Mononuclear cell (primary cell): ENCODE data around the gene PRR23E. TPM values are rescaled to one million over a fixed set of nuclear protein-coding genes. Genes with fewer than 3 reads are reported as not detected.

Experiments
- H3K27me3 ChIP-seq: 2 replicates; pipeline ENCODE4 v1.6.0; 2011; ENCODE audit warnings: low read length, control low read depth; ENCODE audit not compliant: insufficient read depth
- H3K4me1 ChIP-seq: 2 replicates; pipeline ENCODE4 v1.5.1; 2011; ENCODE audit warnings: mild to moderate bottlenecking, low read length, control low read depth; ENCODE audit not compliant: insufficient read depth
- H3K4me3 ChIP-seq: 2 replicates; pipeline ENCODE4 v1.5.1; 2011; ENCODE audit warnings: mild to moderate bottlenecking, low read length, moderate library complexity
- H3K9me3 ChIP-seq: 2 replicates; pipeline ENCODE4 v1.5.1; 2011; ENCODE audit warnings: low read depth, mild to moderate bottlenecking, control low read depth, low read length
- total RNA-seq: library from RNA; depleted of rRNA; stranded (reverse); fragments of >200 nt; gene quantifications from one replicate; pipeline ENCODE4 v1.2.3, GENCODE V29; 2012

The PRR23E gene
- total RNA-seq, 1 donor, result not detected

GRCh38 chr3:127158614-127159229 is 34.2 kb upstream of the PRR23E start:
- H3K9me3 ChIP-seq, result no peaks in the 10 kb centered on the region
- no peak overlapping the region for H3K4me3 ChIP-seq
- no peaks in the 10 kb centered on the region for H3K4me1 ChIP-seq
- H3K27me3 ChIP-seq, result no peaks in the 10 kb centered on the region

DNA sequence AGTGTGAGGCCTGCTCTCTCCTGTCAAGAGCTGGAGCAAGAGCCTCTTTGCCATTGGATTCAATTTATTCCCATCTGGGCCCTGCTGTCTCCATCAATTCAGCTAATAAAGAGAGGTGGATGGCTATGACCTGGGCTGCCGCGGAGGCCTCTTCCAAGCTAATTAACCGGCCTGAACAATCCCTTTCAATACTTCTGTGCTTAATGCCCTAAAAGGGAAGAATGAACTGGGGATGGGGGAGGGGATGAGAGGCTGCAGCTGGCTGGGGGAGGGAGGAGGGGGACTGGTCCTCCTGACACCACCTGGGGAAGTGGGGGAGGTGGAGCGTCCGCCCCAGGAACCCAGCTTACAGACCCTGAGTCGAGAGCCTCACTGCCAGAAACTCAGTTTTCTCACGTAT is 33.4 kb upstream of the PRR23E start:
- no peaks in the 10 kb centered on the region for H3K4me1 ChIP-seq
- no peak overlapping the region for H3K4me3 ChIP-seq
- no peaks in the 10 kb centered on the region for H3K9me3 ChIP-seq
- H3K27me3 ChIP-seq, result no peaks in the 10 kb centered on the region

GRCh38 chr3:127161236-127161635 is 31.7 kb upstream of the PRR23E start:
- H3K9me3 ChIP-seq, result no peaks in the 10 kb centered on the region
- H3K4me3 ChIP-seq, result no peak overlapping the region
- H3K27me3 ChIP-seq, result no peaks in the 10 kb centered on the region
- no peaks in the 10 kb centered on the region for H3K4me1 ChIP-seq

GRCh38 chr3:127161973-127162579 is 30.9 kb upstream of the PRR23E start:
- Histone ChIP-seq H3K9me3 (no peaks in the 10 kb centered on the region), H3K27me3 (no peaks in the 10 kb centered on the region), H3K4me3 (no peak overlapping the region), H3K4me1 (no peaks in the 10 kb centered on the region)

GRCh38 chr3:127162947-127163645 is 29.8 kb upstream of the PRR23E start:
- Histone ChIP-seq H3K9me3 (no peaks in the 10 kb centered on the region), H3K27me3 (no peaks in the 10 kb centered on the region), H3K4me1 (no peaks in the 10 kb centered on the region), H3K4me3 (no peak overlapping the region)

- Histone ChIP-seq H3K4me3 (no peak overlapping the region), H3K9me3 (no peaks in the 10 kb centered on the region), H3K27me3 (no peaks in the 10 kb centered on the region), H3K4me1 (no peaks in the 10 kb centered on the region)
Observed at GRCh38 chr3:127164615-127165014, 28.3 kb upstream of the PRR23E start.

GRCh38 chr3:127165036-127165435 is 27.9 kb upstream of the PRR23E start:
- Histone ChIP-seq H3K4me3 (no peak overlapping the region), H3K4me1 (no peaks in the 10 kb centered on the region), H3K27me3 (no peaks in the 10 kb centered on the region), H3K9me3 (no peaks in the 10 kb centered on the region)

- no peak overlapping the region for H3K4me3 ChIP-seq
- no peaks in the 10 kb centered on the region for H3K27me3 ChIP-seq
- no peaks in the 10 kb centered on the region for H3K4me1 ChIP-seq
- no peaks in the 10 kb centered on the region for H3K9me3 ChIP-seq
Observed at GRCh38 chr3:127165694-127166485, 27.0 kb upstream of the PRR23E start.

- no peaks in the 10 kb centered on the region for H3K9me3 ChIP-seq
- H3K4me1 ChIP-seq, result no peaks in the 10 kb centered on the region
- no peak overlapping the region for H3K4me3 ChIP-seq
- no peaks in the 10 kb centered on the region for H3K27me3 ChIP-seq
Observed at GRCh38 chr3:127166501-127167065, 26.3 kb upstream of the PRR23E start.

GRCh38 chr3:127167315-127168043 is 25.5 kb upstream of the PRR23E start:
- Histone ChIP-seq H3K9me3 (no peaks in the 10 kb centered on the region), H3K4me1 (no peaks in the 10 kb centered on the region), H3K4me3 (no peak overlapping the region), H3K27me3 (no peaks in the 10 kb centered on the region)

- no peaks in the 10 kb centered on the region for H3K4me1 ChIP-seq
- H3K4me3 ChIP-seq, result no peak overlapping the region
- no peaks in the 10 kb centered on the region for H3K27me3 ChIP-seq
- H3K9me3 ChIP-seq, result no peaks in the 10 kb centered on the region
Observed at GRCh38 chr3:127168271-127168670, 24.7 kb upstream of the PRR23E start.

DNA sequence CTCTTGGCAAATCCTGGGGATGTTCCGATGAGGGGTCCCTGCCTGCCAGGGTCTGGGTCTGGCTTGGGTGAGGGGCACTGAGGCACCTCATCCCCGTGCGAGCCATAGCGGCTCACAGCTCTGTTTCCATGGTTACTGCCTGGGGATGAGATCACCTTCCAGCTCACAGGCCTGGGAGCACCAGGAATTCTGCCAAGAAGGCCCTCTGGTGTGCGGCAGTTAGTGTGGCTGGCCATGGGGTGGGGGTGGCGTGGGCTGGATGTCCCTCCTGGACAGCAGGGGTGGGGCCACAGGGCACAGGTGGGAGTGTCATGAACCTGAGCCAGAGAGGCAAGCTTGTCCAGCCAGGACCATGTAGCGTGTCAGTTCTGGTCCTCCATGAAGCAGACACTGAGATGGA is 22.1 kb upstream of the PRR23E start:
- H3K27me3 ChIP-seq, result no peaks in the 10 kb centered on the region
- H3K4me3 ChIP-seq, result no peak overlapping the region
- no peaks in the 10 kb centered on the region for H3K9me3 ChIP-seq
- no peaks in the 10 kb centered on the region for H3K4me1 ChIP-seq

GRCh38 chr3:127171320-127171719 is 21.6 kb upstream of the PRR23E start:
- no peak overlapping the region for H3K4me3 ChIP-seq
- no peaks in the 10 kb centered on the region for H3K27me3 ChIP-seq
- no peaks in the 10 kb centered on the region for H3K4me1 ChIP-seq
- H3K9me3 ChIP-seq, result no peaks in the 10 kb centered on the region

DNA sequence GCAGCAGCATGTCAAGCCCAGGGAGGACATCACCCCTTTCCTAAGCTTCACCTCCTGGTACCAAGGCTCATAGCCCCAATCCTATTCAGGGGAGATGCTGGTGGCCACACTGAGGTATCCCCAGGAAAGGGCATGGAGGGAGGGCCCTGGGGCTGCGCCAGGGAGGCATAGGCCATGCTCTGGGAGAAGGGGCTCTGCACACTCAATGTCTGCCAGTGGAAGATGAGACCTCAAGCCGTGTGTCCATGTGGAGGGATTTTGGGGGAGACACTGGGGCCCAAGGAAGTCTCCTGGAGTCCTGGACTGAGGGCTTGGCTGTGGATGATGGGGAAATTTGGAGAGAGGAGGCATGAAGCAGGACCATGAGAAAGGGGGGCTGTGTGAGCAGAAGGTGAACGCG is 21.2 kb upstream of the PRR23E start:
- H3K4me1 ChIP-seq, result no peaks in the 10 kb centered on the region
- no peaks in the 10 kb centered on the region for H3K9me3 ChIP-seq
- no peaks in the 10 kb centered on the region for H3K27me3 ChIP-seq
- H3K4me3 ChIP-seq, result no peak overlapping the region
